Mucosa of descending colon (tissue), 3 donors: Measurements from ENCODE around the gene FOXC2. TPM values are rescaled to one million over a fixed set of nuclear protein-coding genes. Genes with fewer than 3 reads are reported as not detected.

ENCODE experiments used
- ATAC-seq: fragments of 200-7000 bp; cut with Tn5 transposase; one replicate; pipeline ENCODE4 v1.9.1; 2020; ENCODE audit warnings: mild to moderate bottlenecking, moderate library complexity
- DNase-seq, 3 donors: peaks; one replicate each; pipeline ENCODE4 v3.0.0-alpha.2; 2020
- H3K36me3 ChIP-seq: fragments of 200-600 bp; one replicate; pipeline ENCODE4 v1.8.0; 2021; ENCODE audit warnings: low read depth, mild to moderate bottlenecking
- H3K4me1 ChIP-seq: fragments of 200-600 bp; one replicate; pipeline ENCODE4 v1.8.0; 2021; ENCODE audit warnings: low read depth, mild to moderate bottlenecking
- H3K4me3 ChIP-seq: fragments of 200-600 bp; one replicate; pipeline ENCODE4 v1.8.0; 2021; ENCODE audit warnings: mild to moderate bottlenecking
- H3K9me3 ChIP-seq: fragments of 200-600 bp; one replicate; pipeline ENCODE4 v1.8.0; 2021; ENCODE audit warnings: mild to moderate bottlenecking
- intact Hi-C, 2 donors: fragments of 100-400 bp; cut with DNase I in 1 of 2; cut with micrococcal nuclease in 1 of 2; formaldehyde crosslinking; loops; one replicate each; pipeline versions ENCODE4 v1.11.0 to v1.11.1; 2022; cut with DNase I, micrococcal nuclease
- total RNA-seq, 3 donors: library from RNA; stranded (reverse); fragmentation: NEBNext Ultra II Directional in 2 of 3; extraction: Animal tissue kit (Norgen Biotek cat#: 25700) in 2 of 3; gene quantifications; one replicate each; pipeline versions ENCODE4 v1.2.1 to v1.2.4, GENCODE V29; 2021 to 2023
- TF ChIP-seq, protein P1 (sequence below): fragments of 200-600 bp; IDR thresholded peaks from one replicate; pipeline ENCODE4 v1.8.0; 2022; ENCODE audit warnings: antibody characterized with exemption, mild to moderate bottlenecking
- donor health status: DM: no; HTN: no; CAD: no; lungs with moderate emphysema.
- donor health status: DM: no; HTN: no; CAD: no.
- donor health status: DM: no; HTN: yes; CAD: no.

FOXC2 gene
- total RNA-seq, 3 donors from 2014 or later: 0.23 to 0.67 (median 0.51) TPM

DNA sequence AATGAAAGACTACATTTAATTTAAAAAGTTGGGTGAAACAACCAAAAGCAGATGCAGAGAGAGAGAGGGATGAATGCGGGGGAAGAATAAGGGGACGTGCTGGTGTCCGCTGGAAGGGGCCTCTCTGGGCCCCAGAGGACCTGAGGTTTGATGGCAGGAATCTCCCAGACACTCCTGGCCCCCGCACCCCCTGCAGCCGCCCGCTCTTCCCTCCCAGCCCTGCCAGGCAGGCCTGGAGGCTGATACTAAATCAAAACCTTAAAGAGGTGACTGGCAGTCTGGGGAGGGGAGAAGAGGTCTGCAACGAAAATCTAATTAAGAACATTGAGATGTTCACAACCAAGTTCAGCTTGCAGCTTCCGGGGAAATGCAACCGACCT, 14.2 kb downstream of the FOXC2 start:
- no peaks in the 10 kb centered on the region for H3K36me3 ChIP-seq
- intact Hi-C loops: no loop called here
- H3K4me3 ChIP-seq: no peak overlapping the region
- H3K4me1 ChIP-seq: peaks cover 5% of the 10 kb centered on the region
- TF ChIP-seq, protein P1, sequence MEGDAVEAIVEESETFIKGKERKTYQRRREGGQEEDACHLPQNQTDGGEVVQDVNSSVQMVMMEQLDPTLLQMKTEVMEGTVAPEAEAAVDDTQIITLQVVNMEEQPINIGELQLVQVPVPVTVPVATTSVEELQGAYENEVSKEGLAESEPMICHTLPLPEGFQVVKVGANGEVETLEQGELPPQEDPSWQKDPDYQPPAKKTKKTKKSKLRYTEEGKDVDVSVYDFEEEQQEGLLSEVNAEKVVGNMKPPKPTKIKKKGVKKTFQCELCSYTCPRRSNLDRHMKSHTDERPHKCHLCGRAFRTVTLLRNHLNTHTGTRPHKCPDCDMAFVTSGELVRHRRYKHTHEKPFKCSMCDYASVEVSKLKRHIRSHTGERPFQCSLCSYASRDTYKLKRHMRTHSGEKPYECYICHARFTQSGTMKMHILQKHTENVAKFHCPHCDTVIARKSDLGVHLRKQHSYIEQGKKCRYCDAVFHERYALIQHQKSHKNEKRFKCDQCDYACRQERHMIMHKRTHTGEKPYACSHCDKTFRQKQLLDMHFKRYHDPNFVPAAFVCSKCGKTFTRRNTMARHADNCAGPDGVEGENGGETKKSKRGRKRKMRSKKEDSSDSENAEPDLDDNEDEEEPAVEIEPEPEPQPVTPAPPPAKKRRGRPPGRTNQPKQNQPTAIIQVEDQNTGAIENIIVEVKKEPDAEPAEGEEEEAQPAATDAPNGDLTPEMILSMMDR: no peak
- DNase-seq (no peak), ATAC-seq (no peak)
- H3K9me3 ChIP-seq: no peaks in the 10 kb centered on the region

DNA sequence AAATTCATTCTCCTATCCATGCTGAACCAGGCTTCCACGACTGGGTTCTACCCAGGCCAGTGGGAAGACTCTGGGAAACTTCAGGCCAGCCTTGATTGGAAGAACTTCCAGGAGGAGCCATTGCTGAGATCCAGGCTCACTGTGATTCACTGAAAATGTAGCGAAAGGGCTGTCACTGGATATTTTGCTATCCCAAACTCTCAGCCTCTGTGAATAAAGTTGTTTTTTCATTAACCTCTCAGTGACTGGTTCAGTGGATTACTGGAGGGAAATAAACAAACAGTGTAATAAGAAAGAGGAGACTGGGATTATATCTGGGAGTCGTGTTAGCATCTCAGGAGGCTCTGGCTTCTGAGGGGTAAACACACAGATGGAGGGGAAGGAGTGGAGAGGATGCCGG, 14.8 kb downstream of the FOXC2 start:
- ATAC-seq (no peak), DNase-seq (no peak)
- no peaks in the 10 kb centered on the region for H3K9me3 ChIP-seq
- no peak overlapping the region for H3K4me3 ChIP-seq
- H3K4me1 ChIP-seq: peaks cover under 1% of the 10 kb centered on the region
- no peaks in the 10 kb centered on the region for H3K36me3 ChIP-seq
- TF ChIP-seq, protein P1: no peak
- intact Hi-C loops: no loop called here

DNA sequence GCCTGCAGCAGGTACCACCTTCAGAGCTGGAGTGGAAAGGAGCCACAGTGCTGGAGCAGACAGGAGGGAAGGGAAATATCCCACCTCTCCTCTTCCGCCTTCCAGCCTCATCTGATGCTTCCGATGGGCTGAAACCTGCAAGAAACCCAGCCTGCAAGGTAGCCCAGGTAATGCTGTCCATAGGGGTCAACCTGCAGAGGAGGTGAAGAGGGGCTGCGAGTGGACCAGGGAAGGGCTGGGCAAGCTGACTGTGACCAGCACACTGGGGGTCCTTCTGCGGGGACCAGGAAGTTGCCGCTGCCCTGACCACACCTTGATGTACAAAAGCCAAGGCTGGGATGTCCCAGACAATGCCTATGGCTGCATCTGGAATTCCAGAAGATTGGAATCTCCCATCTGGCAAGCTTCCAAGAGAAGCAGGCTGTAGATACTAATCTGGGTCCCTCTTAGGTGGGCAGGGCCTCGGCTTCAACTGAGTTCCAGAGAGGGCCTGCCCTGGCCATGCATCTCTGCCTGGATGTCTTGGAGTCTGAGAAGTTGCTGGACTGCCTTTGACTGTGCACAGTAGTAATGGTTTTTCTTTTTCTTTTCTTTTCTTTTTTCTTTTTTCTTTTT, 17.5 kb downstream of the FOXC2 start:
- no peak for ATAC-seq
- no peaks in the 10 kb centered on the region for H3K9me3 ChIP-seq
- no peaks in the 10 kb centered on the region for H3K36me3 ChIP-seq
- H3K4me3 ChIP-seq: no peak overlapping the region
- intact Hi-C loops: no loop called here
- TF ChIP-seq, protein P1: no peak
- no peak for DNase-seq
- no peaks in the 10 kb centered on the region for H3K4me1 ChIP-seq

DNA sequence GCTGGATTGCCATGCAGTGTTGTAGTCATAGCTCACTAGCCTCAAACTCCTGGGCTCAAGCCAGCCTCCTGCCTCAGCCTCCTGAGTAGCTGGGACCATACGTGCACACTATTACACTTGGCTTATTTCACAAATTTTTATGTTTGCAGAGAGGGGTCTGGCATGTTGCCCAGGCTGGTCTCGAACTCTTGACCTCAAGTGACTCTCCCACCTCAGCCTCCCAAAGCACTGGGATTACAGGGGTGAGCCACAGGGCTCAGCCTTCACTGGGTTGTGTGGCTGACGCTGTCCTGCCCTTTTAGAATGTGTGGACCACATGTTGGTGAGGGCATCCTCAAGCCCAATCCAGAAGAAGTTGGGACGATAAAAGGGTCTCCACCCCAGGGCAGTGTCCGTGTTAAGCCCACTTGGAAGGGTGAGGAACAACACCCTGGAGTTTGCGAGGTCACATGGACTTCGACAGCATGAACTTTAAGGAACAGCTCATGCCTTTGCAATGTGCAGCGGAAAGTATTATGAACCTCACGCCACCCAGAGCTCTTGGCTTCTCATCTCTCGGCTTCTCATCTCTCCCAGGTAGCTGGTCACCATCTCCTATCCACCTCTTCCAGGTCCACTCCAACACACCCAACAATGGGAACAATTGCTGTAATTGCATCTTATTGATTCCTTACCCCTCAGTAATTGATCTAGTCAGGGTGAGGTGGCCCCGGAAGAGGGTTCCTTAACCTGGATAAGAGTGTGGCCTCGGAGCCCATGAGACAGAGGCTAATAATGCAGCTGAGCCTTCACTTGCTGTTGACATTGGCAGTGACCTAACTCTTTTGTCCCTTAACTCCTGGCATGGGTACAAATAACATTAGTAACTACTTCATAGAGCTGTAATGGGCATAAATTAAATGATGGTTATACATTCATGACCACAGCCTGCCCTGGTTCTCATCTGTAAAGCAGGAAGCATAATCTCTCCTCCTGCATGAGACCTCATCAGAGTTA, 18.4 kb downstream of the FOXC2 start:
- no peak for ATAC-seq
- DNase-seq: no peak
- no peaks in the 10 kb centered on the region for H3K4me1 ChIP-seq
- H3K9me3 ChIP-seq: no peaks in the 10 kb centered on the region
- no peaks in the 10 kb centered on the region for H3K36me3 ChIP-seq
- intact Hi-C loops: no loop called here
- TF ChIP-seq, protein P1: no peak
- no peak overlapping the region for H3K4me3 ChIP-seq

DNA sequence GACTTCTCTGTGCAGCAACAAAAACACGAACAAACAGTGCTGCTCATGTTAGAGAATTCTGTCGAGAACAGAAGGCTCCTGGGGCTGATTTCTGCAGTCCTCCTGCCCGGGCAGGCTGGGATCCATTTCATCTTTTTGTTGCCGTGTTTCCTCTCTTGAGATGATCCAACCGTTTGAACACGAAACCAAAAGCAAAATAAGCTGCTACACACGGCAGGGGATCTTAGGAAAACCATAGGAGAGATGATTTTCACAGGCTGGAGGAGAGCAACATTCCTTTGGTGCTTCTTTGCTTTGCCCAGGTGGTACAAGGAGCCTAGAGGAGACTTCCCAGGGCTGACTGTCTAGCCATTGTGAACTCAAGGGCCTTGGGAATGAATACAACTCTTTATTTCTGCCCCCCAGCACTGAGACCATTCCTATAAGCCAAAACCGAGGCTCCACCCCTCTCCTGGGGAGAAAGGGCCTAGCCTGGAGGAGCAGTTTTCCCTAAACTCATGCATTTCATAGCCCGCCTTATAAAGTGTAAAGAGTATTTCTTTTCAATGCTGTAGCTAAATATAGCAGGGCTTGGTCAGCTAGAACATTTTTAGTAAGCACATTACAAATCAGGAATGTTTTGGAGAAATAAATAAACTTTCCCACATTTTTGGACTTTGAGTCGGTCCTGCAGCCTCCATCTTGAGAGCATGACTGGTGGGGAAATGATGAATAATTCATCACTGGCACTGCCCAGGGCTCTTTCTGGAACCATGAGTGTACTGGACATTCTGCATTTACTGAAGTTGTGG, 19.4 kb downstream of the FOXC2 start:
- DNase-seq (no peak), ATAC-seq (no peak)
- H3K9me3 ChIP-seq: no peaks in the 10 kb centered on the region
- H3K4me3 ChIP-seq: no peak overlapping the region
- TF ChIP-seq, protein P1: no peak
- H3K4me1 ChIP-seq: no peaks in the 10 kb centered on the region
- intact Hi-C loops: no loop called here
- no peaks in the 10 kb centered on the region for H3K36me3 ChIP-seq
